Measurements from ENCODE around the gene MEIOSIN.

GRCh38 chr19:45762870-45763631 is 29.8 kb downstream of the MEIOSIN start:
- TF ChIP-seq CTCF (conservative IDR thresholded peaks at IDR 0.05; ENCODE audit: low read depth, low read length), result no peak
- TF ChIP-seq EZH2 (IDR thresholded peaks at IDR 0.05; ENCODE audit: borderline replicate concordance, low read depth, low read length, poor library complexity, severe bottlenecking), result no peak

Data from A673 (cell line).